ENCODE data around the gene PRKAR1A.

- TF ChIP-seq CTCF (IDR thresholded peaks at IDR 0.05; ENCODE audit: insufficient read depth, low read length), result no peak
- TF ChIP-seq POLR2AphosphoS5 (IDR thresholded peaks at IDR 0.05; ENCODE audit: low read depth), result no peak
- TF ChIP-seq REST (IDR thresholded peaks at IDR 0.05; ENCODE audit: insufficient replicate concordance, low read depth), result no peak
These were observed 19.0 kb downstream of the PRKAR1A start for GRCh38 chr17:68531252-68531651.
